NT2/D1 (cell line): ENCODE measurements around the gene LAD1.

Source experiments
- SUZ12 ChIP-seq: IDR thresholded peaks from 2 replicates; pipeline ENCODE4 v1.6.1; 2011; ENCODE audit not compliant: insufficient read length, insufficient read depth; ENCODE audit errors: extremely low read depth
- ZNF274 ChIP-seq: IDR thresholded peaks from 2 replicates; pipeline ENCODE4 v1.6.1; 2011; ENCODE audit warnings: mild to moderate bottlenecking, low read depth, low read length

- TF ChIP-seq ZNF274 (no peak), SUZ12 (no peak)
These were observed 39.3 kb downstream of the LAD1 start for GRCh38 chr1:201359873-201360210.
